Measurements from ENCODE around the gene USP54. TPM values are rescaled to one million over a fixed set of nuclear protein-coding genes. Genes with fewer than 3 reads are reported as not detected.

Gene USP54
- total and polyA plus RNA-seq, 4 donors, result 1.3 to 10.4 (median 6.3) TPM

DNA sequence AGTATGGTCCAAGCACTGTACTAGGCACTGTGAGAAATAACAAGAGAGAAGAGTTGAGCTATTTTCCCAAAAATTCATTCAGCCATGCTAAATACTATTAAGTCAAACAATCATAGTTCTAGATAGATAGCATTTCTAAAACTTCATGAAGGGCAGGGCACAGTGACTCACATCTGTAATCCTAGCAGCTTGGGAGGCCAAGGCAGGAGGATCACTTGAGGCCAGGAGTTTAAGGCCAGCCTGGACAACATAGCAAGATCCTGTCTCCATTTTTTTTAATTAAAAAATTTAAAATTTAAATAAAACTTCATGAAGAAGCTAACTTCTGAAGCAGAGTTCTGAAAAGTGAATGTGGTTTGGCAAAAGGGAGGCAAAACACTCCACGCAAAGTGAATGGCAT is 29.9 kb downstream of the USP54 start:
- DNase-seq (ENCODE audit: low spot score), result no peak
- H3K36me3 ChIP-seq (ENCODE audit: control insufficient read depth in 4 of 4, insufficient read depth in 3 of 4, low read depth in 1 of 4, low read length in 3 of 4), result no peaks in the 10 kb centered on the region
- no peaks in the 10 kb centered on the region for H3K4me1 ChIP-seq (ENCODE audit: control insufficient read depth in 4 of 4, insufficient read depth in 4 of 4, low read length in 3 of 4)
- no peak overlapping the region for H3K9ac ChIP-seq (ENCODE audit: low read depth in 1 of 2, low read length in 2 of 2)
- no peaks in the 10 kb centered on the region for H3K27me3 ChIP-seq (ENCODE audit: control insufficient read depth in 4 of 4, insufficient read depth in 4 of 4, low read length in 3 of 4)
- no peak overlapping the region for H3K4me3 ChIP-seq (ENCODE audit: low read depth in 1 of 3, low read length in 3 of 3)
- TF ChIP-seq EGR1 (IDR thresholded peaks at IDR 0.05; ENCODE audit: low read depth in 2 of 2) (no peak), TAF1 (conservative IDR thresholded peaks at IDR 0.05) (no peak), RXRA (IDR thresholded peaks at IDR 0.05) (no peak), RAD21 (IDR thresholded peaks at IDR 0.05) (no peak), HNF4A (conservative IDR thresholded peaks at IDR 0.05) (no peak)
- TF ChIP-seq, protein P1, sequence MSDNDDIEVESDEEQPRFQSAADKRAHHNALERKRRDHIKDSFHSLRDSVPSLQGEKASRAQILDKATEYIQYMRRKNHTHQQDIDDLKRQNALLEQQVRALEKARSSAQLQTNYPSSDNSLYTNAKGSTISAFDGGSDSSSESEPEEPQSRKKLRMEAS (IDR thresholded peaks at IDR 0.05), result no peak
- H3K9me3 ChIP-seq (ENCODE audit: control insufficient read depth in 4 of 4, low read length in 3 of 4), result no peaks in the 10 kb centered on the region
- H3K27ac ChIP-seq (ENCODE audit: low read depth in 1 of 2, low read length in 2 of 2), result no peak overlapping the region
- WGBS, result 99% methylated on average over 1 of the region's 1 CpG

DNA sequence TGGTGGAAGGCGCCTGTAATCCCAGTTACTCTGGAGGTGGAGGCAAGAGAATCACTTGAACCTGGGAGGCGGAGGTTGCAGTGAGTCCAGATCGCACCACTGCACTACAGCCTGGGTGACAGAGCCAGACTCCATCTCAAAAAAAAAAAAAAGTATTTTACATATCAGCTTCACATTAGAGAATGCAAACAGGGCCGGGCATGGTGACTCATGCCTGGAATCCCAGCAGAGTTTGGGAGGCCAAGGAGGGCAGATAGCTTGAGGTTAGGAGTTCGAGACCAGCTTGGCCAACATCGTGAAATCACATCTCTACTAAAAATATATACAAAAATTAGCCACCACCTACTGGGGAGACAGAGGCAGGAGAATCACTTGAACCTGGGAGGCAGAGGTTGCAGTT is 31.6 kb downstream of the USP54 start:
- H3K9me3 ChIP-seq (ENCODE audit: control insufficient read depth in 4 of 4, low read length in 3 of 4), result no peaks in the 10 kb centered on the region
- no peaks in the 10 kb centered on the region for H3K4me1 ChIP-seq (ENCODE audit: control insufficient read depth in 4 of 4, insufficient read depth in 4 of 4, low read length in 3 of 4)
- no peak overlapping the region for H3K27ac ChIP-seq (ENCODE audit: low read depth in 1 of 2, low read length in 2 of 2)
- WGBS, result 98% methylated on average over 6 of the region's 6 CpGs
- TF ChIP-seq, protein P2, sequence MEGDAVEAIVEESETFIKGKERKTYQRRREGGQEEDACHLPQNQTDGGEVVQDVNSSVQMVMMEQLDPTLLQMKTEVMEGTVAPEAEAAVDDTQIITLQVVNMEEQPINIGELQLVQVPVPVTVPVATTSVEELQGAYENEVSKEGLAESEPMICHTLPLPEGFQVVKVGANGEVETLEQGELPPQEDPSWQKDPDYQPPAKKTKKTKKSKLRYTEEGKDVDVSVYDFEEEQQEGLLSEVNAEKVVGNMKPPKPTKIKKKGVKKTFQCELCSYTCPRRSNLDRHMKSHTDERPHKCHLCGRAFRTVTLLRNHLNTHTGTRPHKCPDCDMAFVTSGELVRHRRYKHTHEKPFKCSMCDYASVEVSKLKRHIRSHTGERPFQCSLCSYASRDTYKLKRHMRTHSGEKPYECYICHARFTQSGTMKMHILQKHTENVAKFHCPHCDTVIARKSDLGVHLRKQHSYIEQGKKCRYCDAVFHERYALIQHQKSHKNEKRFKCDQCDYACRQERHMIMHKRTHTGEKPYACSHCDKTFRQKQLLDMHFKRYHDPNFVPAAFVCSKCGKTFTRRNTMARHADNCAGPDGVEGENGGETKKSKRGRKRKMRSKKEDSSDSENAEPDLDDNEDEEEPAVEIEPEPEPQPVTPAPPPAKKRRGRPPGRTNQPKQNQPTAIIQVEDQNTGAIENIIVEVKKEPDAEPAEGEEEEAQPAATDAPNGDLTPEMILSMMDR (IDR thresholded peaks at IDR 0.05; ENCODE audit: low read depth, low read length, missing input control), result no peak
- TF ChIP-seq SP1 (IDR thresholded peaks at IDR 0.05), result no peak
- H3K9ac ChIP-seq (ENCODE audit: low read depth in 1 of 2, low read length in 2 of 2), result no peak overlapping the region
- DNase-seq (ENCODE audit: low spot score), result no peak
- no peaks in the 10 kb centered on the region for H3K27me3 ChIP-seq (ENCODE audit: control insufficient read depth in 4 of 4, insufficient read depth in 4 of 4, low read length in 3 of 4)
- H3K4me3 ChIP-seq (ENCODE audit: low read depth in 1 of 3, low read length in 3 of 3), result no peak overlapping the region
- no peaks in the 10 kb centered on the region for H3K36me3 ChIP-seq (ENCODE audit: control insufficient read depth in 4 of 4, insufficient read depth in 3 of 4, low read depth in 1 of 4, low read length in 3 of 4)

DNA sequence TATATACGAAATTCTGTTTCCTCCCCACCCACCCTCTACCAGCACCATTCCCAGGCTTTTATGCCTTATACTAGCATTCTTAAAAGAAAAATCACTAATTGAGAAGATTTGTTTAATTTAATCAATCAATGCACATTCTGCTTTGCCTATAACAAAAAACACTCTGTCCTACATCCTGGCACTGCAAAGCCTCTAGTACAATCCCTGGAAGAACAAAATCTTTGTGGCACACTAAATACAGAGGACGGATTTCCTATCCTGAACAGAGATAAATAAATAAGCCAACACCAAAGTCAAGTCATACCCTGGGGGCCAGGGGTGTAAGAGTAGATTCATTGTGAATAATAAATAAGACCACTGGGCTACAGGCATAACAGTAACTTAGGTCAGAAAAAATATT is 34.3 kb downstream of the USP54 start:
- no peak overlapping the region for H3K9ac ChIP-seq (ENCODE audit: low read depth in 1 of 2, low read length in 2 of 2)
- no peak for TF ChIP-seq JUND (IDR thresholded peaks at IDR 0.05)
- TF ChIP-seq HNF4A (conservative IDR thresholded peaks at IDR 0.05), result no peak
- no peak for TF ChIP-seq TAF1 (conservative IDR thresholded peaks at IDR 0.05)
- TF ChIP-seq, protein P3, sequence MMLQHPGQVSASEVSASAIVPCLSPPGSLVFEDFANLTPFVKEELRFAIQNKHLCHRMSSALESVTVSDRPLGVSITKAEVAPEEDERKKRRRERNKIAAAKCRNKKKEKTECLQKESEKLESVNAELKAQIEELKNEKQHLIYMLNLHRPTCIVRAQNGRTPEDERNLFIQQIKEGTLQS (IDR thresholded peaks at IDR 0.05), result no peak
- TF ChIP-seq HNF4G (IDR thresholded peaks at IDR 0.05), result no peak
- TF ChIP-seq, protein P4, sequence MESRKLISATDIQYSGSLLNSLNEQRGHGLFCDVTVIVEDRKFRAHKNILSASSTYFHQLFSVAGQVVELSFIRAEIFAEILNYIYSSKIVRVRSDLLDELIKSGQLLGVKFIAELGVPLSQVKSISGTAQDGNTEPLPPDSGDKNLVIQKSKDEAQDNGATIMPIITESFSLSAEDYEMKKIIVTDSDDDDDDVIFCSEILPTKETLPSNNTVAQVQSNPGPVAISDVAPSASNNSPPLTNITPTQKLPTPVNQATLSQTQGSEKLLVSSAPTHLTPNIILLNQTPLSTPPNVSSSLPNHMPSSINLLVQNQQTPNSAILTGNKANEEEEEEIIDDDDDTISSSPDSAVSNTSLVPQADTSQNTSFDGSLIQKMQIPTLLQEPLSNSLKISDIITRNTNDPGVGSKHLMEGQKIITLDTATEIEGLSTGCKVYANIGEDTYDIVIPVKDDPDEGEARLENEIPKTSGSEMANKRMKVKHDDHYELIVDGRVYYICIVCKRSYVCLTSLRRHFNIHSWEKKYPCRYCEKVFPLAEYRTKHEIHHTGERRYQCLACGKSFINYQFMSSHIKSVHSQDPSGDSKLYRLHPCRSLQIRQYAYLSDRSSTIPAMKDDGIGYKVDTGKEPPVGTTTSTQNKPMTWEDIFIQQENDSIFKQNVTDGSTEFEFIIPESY (IDR thresholded peaks at IDR 0.05), result no peak
- TF ChIP-seq FOXA1 (IDR thresholded peaks at IDR 0.05), result no peak
- no peak for TF ChIP-seq GABPA (IDR thresholded peaks at IDR 0.05 in 1 of 2, conservative IDR thresholded peaks at IDR 0.05 in 1 of 2)
- TF ChIP-seq YY1 (IDR thresholded peaks at IDR 0.05), result no peak
- TF ChIP-seq SP1 (IDR thresholded peaks at IDR 0.05), result no peak
- TF ChIP-seq, protein P2 (IDR thresholded peaks at IDR 0.05; ENCODE audit: low read depth, low read length, missing input control), result no peak
- TF ChIP-seq, protein P5, sequence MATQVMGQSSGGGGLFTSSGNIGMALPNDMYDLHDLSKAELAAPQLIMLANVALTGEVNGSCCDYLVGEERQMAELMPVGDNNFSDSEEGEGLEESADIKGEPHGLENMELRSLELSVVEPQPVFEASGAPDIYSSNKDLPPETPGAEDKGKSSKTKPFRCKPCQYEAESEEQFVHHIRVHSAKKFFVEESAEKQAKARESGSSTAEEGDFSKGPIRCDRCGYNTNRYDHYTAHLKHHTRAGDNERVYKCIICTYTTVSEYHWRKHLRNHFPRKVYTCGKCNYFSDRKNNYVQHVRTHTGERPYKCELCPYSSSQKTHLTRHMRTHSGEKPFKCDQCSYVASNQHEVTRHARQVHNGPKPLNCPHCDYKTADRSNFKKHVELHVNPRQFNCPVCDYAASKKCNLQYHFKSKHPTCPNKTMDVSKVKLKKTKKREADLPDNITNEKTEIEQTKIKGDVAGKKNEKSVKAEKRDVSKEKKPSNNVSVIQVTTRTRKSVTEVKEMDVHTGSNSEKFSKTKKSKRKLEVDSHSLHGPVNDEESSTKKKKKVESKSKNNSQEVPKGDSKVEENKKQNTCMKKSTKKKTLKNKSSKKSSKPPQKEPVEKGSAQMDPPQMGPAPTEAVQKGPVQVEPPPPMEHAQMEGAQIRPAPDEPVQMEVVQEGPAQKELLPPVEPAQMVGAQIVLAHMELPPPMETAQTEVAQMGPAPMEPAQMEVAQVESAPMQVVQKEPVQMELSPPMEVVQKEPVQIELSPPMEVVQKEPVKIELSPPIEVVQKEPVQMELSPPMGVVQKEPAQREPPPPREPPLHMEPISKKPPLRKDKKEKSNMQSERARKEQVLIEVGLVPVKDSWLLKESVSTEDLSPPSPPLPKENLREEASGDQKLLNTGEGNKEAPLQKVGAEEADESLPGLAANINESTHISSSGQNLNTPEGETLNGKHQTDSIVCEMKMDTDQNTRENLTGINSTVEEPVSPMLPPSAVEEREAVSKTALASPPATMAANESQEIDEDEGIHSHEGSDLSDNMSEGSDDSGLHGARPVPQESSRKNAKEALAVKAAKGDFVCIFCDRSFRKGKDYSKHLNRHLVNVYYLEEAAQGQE (IDR thresholded peaks at IDR 0.05), result no peak
- TF ChIP-seq EGR1 (IDR thresholded peaks at IDR 0.05; ENCODE audit: low read depth in 2 of 2), result no peak

More for the DNA sequence above, 34.3 kb downstream of the USP54 start:
- WGBS, result 95% methylated on average over 2 of the region's 2 CpGs
- Histone ChIP-seq H3K27me3 (ENCODE audit: control insufficient read depth in 4 of 4, insufficient read depth in 4 of 4, low read length in 3 of 4) (no peaks in the 10 kb centered on the region), H3K9me3 (ENCODE audit: control insufficient read depth in 4 of 4, low read length in 3 of 4) (no peaks in the 10 kb centered on the region), H3K4me3 (ENCODE audit: low read depth in 1 of 3, low read length in 3 of 3) (no peak overlapping the region), H3K4me1 (ENCODE audit: control insufficient read depth in 4 of 4, insufficient read depth in 4 of 4, low read length in 3 of 4) (no peaks in the 10 kb centered on the region), H3K27ac (ENCODE audit: low read depth in 1 of 2, low read length in 2 of 2) (no peak overlapping the region), H3K36me3 (ENCODE audit: control insufficient read depth in 4 of 4, insufficient read depth in 3 of 4, low read depth in 1 of 4, low read length in 3 of 4) (no peaks in the 10 kb centered on the region)
- DNase-seq (ENCODE audit: low spot score), result no peak

Data from liver (tissue), 9 donors.